NCI-H526 treated with DMSO at 0.1 percent for 48 hours (cell line): ENCODE data around the gene RBMS3.

Experiments used
- DNase-seq: peaks from one replicate; lab custom pipeline; 2025; lab: John Stamatoyannopoulos, UW

The RBMS3 gene

DNA sequence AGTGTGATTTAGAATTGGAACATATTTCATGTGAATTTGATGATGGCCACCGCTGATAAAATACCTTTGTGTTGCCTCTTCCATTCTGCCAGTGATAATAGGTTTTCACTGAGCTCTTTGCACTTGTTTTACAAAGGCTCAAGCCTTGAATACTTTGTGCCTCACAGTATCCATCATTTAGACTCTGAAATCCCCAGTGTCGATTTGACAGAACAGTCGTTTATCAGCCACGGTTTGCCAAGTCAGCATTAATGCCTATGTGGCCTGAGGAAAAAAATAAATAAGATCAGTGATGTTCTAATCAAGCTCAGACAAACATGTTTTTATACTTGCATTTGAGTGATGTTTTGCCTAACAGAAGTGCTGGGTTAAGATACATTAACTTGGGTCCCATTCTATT lies 399.1 kb downstream of the RBMS3 start:
- DNase-seq = no peak

DNA sequence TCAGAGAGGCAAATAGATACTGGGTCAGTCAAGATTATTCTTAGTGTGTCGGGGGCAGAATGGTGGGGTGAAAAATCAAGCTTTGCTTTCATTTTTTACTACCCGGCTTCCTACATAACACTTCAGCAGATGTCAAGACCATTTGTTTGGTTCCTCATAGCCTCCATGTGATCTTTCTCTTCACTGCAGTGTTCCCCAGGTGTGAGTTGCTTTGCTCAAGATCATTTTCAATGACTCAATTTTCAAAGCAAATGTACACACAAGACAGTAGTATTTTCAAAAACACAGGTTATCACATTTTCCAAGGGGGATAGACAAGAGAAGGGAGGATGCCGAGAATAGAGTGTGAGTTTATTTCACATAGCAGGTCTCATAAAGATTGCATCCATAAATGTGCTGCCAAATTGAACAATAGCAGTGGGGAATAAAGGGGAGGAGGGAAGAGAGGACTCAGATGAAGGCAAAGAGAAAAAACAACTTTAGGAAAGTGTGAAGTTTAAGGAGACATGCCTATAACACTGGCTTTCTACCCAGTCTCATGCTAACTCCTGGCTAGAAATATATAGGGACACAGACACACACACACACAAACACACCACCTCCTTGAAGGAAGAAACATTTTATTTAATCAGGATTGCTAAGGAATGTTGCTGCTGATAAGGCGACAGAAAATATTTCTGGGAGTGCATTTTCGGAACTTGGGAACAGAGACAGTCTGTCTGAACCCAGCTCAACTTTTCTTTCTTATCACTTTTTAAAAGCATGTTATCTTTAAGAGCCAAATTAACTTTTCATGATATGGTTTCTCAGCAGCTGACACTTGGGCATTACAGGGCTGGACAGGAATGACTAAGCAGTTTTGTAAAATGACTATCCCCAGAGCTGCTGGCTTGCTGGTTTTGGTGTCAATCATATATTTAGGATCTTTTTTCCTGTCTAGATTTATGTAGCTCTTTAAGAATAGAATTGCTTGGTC lies 402.4 kb downstream of the RBMS3 start:
- no peak for DNase-seq

DNA sequence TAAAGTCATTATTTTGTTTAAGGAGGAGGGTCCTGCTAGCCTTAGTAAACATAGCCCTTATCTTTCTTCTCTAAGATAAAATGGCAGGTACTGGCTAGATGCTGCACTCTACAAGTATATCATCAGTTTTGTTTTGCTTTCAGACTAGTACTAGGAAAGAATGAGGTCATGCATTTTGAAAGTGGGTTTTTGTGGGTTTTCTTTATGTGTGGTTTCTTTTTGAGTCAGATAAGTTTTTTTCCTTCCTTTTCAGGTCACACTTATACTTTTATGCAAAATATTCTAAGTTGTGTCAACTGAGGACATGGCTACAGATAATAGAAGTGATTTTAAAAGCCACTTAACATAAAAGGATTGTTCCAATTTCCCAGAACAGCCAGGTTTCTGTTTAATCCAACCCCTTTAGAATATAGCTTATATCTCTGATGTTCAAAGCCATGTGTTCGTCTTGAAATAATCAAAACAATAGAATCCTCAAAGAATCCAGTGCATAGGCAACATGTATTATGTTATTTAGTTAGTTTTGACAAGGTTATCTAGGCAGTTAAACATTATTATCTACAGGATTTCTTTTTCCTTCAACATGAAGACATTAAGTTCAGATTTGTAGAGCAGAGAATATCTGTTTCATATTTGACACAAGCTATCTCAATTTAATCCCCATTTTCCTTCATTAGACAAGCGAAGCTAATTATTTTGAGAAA lies 406.2 kb downstream of the RBMS3 start:
- no peak for DNase-seq

DNA sequence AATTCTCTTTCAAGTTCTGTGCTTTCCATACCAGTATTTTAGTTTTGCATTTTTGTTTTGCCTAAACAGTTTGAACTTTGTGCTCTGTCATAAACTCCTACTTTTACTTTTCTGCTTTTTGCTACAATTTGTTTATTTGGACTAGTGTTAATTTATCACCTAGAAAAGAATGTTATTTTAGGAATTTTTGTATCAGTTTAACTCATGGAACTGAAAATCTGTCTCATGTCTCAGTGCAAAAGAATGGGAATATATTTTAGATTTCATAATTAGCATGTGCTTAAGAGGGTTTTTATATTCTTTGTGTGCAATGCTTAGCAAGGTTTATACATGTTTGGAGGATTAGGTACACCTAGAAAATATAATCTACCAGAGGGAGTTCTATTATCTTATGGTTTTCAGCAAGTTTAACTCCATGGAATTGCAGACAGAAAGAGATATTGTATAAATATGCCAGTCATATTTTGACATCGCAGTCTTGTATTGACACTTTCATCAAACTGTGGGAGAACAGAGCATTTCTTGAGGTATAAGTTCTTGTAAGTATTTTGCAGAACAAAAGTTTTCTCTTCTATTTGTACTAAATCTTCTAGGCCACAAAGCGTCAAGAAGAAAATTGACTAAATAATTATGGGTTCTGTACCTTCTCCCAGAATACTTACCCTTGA lies 409.9 kb downstream of the RBMS3 start:
- no peak for DNase-seq

DNA sequence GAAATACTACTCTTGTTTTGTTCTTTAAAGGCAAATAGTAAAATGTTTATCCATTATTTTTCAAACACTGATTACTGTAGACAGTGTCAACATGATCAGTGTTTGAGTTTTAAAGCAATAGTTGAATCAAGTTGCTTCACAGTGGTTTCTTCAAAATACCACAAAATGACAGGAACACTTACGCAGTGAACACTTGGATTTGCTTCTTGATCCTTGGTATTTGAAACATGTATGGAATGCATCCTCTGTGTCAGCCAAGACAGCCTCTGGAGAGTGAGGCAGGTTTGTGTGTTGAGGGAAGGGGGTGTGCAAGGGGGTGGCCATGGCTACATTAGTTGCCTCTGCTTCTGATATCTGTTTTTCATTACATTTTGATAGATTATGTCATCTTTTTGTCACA lies 413.0 kb downstream of the RBMS3 start:
- no peak for DNase-seq

DNA sequence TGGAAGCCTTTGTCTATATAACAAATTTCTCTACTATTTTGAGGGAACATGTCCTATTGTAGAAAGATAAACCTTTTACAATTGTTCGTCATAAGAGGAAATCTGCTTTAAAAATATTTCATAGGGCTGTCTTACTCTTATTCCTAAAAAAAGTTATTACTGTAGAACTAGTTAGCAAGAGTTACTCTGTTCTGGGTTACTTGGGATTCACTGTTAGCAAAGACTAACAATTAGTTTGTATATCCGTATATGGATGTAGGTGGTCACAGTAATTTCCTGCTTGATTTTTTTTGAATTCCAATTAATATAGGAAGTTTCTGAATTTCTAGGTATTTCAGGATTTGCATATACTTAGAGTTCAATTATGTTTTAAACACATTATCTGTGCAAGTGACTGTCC lies 413.5 kb downstream of the RBMS3 start:
- no peak for DNase-seq

DNA sequence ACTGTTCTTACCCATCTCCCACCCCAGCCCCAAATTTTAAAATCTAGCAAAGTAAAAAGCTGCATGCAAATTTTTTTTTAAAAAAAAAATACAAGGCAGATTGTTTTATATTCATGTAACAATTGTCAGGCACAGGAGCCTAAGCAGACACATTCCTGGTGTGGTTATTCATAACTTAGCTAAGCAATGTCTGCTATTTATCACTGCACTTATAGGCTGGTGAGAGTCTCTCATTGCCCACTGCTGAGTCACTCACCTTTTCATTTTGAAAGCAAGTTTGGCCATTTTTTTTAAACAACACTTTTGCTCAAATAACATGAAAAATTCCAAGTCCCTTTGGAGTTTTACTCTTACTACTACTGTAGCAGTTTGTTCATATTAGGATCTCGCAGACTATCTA lies 413.9 kb downstream of the RBMS3 start:
- no peak for DNase-seq

DNA sequence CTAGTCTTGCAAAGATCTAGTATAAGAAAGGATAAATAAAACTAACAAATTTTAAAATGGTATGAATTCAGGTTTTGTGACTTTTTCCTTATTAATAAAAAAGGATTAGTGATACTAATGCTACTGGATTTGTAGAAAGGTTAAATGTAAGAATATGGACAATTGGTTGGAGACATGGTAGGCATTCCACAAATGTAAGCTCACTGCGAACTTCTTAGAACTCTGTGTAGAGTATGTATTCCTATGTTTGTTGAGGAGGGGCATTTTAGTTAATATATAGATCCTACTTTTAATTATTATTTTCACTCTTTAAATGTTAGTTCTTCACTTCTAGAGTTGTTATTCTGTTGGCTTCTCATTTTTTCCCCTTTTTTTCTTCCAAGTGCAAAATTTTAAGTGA lies 414.3 kb downstream of the RBMS3 start:
- no peak for DNase-seq

DNA sequence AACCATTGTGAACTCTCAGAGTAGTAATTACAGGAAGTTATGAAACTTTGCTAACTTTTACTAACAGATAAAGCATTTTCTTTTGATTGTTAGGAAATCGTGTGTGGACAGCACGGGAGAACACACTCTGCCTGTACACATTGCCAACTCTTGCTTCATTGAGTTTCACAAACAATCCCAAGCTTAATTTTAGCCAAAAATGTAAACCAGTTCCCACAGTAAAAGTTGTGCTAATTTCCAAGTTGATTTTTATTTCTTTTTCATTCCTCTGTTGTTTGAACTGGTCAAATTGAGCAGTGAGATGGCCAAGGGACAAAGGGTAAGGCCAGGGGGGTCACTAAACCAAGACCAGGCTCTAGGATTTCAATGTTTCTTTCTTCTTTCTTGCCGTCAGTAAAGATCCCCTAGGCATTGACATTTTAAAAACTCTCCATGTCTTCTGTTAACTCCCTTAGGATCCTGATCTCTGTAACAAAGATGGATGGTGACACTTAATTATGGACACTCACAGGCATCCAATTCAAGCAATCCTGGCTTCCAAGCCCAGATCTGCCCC lies 414.9 kb downstream of the RBMS3 start:
- no peak for DNase-seq

DNA sequence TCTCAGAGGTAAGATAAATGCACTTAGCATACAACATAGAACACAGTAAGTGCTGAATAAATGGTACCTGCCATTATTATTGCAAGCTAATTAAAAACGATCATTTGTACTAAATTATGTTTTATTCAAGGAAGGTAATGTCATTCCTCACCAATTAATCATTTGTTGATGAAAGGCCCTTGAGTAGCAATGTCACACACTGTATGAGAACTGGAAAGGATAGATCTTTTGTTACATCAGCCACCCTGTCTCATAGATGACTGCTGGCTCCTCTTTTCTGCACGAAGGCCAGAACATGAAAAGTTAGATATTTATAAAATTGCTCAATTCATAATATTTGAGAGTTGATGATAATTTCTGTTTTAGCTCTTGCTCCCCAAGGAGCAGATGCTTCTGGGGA lies 415.4 kb downstream of the RBMS3 start:
- no peak for DNase-seq

DNA sequence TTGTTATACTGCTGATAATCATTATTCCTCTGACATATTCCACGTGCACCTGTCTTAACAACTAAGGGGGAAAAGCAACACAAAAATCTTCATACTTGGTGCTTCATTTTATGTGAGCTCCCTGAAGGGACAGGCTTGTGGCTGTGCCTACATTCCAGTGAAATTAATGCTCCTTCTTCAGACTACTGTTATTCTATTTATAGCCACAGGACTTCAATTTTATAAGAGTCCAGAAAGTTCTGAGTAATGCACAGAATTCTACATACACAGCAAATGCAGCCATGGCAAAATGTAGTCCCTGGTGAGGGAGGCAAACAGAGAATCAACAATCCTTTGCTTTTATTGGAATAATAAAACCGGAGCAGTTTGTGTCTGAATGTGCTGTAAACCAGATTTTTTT lies 417.1 kb downstream of the RBMS3 start:
- DNase-seq = no peak

DNA sequence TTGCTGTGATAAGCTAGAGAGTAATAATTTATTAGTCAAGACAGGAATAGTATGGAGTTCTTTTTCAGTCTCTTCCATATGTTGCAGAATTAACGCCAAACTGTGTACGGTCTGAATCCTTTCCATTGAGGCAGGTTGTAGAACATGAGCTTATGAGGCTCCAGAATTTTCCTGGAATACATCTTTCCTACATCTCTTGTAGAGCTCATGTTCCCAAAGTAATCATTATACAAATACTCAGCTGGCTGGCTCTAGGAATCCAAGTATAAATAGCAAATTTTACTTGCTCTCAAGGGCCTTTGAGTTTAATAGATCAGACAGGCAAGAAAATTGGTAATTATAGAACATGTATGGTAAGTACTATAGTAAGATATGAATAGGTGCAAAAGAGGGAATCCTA lies 419.4 kb downstream of the RBMS3 start:
- no peak for DNase-seq

DNA sequence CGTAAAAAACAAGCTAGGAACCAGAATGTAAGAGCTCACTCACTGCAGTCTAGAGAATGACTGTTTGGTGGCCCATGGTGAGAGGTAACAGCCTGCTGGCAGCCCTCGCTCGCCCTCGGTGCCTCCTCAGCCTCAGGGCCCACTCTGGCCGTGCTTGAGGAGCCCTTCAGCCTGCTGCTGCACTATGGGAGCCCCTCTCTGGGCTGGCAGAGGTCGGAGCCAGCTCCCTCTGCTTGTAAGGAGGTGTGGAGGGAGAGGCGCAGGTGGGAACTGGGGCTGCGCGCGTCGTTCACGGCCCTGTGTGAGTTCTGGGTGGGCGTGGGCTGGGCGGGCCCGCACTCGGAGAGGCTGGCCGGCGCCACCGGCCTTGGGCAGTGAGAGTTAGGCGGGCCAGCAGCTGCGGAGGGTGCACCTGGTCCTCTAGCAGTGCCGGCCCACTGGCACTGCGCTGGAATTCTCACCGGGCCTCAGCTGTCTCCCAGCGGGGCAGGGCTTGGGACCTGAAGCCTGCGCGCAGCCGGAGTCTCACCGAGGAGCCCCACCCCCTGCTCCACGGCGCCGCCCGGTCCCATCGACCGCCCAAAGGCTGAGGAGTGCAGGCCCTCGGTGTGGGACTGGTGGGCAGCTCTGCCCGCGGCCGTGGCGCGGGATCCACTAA lies 420.6 kb downstream of the RBMS3 start:
- DNase-seq = no peak

DNA sequence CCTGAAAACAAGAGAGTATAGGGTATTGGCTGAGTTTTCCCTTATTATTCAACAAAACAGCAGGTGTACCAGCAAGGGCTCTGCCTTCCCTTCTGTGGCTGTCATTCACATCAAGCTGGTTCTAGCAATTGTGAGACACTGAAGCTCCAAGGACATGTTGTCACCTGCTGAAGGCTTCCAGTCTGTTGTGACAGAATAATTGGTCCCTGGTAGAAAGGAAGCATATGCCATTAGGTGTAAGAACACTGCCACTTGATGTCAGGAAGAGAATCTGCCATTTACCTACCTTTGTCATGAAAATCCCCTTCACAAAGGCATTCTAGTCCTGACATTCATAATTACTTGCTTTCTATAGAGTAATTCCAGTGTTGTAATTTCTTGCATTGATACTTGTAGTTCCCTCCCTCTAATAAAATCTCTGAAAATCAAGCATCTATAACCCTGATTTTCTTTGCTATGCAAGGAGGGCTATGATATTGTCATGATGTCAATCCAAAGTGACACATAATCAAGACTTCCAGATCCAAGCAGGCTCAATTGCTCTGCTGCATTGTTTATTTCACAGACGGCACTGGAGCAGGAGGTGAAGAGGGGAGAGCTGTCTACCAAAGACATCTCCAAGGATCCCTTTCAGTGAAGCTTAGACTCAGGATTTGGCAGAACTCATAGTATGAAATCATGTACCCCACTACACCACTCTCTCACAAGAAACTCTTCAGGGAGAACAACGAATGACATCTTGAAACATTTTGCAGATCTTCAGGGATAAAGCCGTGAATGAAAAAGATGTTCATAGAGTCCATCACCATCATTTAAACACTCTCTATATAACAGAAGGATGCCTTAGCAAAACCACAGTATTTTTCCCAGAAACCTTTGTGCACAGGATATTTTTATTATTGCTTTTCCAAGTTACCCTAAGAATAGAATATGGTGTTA lies 425.3 kb downstream of the RBMS3 start:
- DNase-seq = no peak

DNA sequence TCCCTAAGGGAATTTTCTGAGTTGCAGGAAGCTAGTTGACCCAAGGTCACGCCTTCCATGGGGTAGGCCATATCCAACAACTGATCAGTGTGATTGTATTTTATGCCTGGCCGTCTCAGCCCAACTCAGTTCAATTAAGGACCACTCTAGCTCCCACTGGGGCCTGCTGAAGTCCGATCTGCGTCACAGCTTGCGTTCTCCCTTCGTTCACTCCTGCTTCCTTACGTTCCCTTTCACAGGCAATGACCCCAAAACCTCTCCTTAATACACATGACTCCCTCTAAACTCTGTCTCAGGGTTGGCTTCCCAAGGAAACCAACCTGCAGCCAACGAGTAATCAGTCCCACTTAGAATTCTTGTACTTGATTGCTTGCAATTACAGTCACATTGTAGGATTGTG lies 428.0 kb downstream of the RBMS3 start:
- no peak for DNase-seq

DNA sequence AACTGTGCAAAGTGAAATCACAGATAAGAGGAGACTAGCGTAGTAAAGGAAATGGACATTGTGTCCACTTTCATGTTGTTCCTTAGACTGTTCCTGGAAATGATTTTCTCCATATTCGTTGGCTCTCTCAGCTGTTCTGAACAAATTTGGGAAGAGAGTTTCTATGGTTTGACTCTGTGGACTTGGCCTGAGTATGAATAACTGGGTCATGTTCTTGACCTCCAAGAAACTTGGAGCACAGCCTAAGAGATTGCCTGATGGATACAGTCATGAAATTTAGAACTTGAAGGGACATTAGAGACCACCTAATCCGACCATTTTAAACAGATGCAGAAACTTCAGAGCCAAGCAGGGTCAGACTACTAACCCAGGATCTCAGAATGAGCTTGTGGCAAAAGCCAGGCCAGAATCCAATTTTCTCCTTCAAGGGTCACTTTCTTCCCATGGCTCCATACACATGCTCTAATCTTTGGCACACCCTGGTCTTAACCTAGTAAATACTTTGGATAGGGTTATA lies 430.4 kb downstream of the RBMS3 start:
- DNase-seq = no peak

DNA sequence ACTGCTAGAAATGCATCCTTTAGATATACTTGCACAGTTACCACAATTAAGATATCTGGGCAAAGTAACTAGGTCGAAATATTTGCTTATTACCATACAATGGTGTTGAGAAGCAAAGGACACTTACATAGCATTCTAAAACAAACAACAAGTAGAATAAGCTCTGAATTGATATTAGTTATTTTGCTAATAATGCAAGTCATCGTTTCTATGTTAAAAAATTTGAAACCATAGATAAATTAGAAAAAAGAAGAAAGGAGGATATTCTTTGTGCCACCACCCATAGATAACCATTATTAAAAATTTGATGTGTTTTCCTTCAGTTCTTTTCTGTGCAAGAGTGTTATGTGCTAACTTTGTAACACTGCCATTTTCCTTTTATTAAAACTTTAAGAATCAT lies 435.3 kb downstream of the RBMS3 start:
- DNase-seq = no peak

DNA sequence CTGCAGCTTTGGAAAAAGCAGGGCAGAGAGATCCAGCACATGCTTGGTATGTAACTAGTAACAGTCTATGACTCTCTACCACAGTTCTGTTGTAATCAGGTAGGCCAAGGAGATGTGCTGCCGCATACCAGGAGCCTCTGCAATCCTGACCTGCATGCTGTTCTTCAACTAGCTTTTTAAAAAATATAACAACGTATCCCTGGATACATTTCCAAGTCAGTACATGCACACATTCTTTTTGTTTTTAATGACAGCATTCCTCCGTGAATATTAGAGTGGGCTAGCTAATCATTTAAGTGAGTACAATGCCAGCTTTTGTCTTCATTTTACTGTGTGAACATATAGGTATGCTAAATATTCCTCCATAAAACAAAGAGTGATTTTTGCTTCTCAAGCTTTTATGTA lies 437.8 kb downstream of the RBMS3 start:
- DNase-seq = no peak

DNA sequence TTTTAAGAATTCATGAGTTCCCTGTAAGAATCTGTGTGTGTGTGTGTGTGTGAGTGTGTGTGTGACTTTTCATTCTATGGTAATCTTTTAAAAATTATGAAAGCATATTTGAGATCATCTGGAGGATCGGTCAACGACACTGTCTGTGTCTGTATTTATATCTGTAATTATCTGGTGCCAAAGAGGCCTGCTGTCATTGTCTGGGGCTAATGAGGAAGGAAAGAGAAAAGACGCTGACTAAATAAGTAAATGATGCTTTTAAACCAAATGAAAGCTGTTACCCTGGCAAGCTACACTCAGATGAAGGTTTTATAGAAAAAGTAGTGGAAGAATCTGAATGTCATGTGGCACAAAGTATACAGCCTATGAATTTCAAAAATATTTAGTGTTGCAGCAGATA lies 439.8 kb downstream of the RBMS3 start:
- no peak for DNase-seq

DNA sequence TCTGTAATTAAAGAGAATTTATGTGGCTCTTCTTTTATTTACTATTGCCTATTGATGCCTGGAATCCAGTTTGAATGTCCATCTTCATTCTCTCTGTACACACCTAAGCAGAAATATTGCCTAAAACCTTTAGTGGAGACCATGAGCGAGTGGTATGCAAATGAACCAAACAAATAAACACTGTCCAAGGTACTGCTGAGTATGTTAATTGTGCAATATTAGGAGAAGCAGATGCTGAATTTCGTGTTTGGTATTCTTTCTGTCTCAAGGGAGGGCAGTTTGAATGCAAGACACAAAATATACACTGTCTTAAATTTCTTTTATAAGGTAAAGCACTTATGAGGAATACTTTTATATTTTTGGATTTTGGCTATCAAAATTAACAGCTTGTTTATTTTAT lies 440.9 kb downstream of the RBMS3 start:
- DNase-seq = peak; percentile 20

DNA sequence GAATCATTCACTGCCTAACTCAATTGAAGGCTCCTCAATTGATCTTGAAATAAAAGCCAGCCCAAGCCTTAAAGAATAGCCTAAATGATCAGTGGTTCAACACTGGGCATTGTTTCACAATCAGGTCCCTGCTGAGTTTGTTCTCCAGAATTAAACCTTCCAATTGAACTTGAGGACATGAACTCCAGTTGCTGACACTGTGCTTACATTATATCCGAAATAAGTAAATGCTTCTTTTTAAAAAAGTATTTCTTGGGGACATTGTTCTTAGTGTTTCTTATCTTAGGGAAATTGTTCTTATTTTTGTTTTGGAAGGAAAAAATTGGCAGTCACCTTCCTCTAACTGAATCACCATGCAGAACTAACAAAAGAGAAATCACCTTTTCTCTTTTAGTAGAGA lies 450.2 kb downstream of the RBMS3 start:
- no peak for DNase-seq
